Hematopoietic multipotent progenitor cell (in vitro differentiated cells): ENCODE measurements around the gene CPNE6. TPM values are rescaled to one million over a fixed set of nuclear protein-coding genes. Genes with fewer than 3 reads are reported as not detected.

Experiments
- DNase-seq, 3 donors: peaks; one replicate each; pipeline ENCODE4 v3.0.0-alpha.2; 2011 to 2015; ENCODE audit warnings: low read depth in 2 of 3, low spot score in 2 of 3
- total RNA-seq: library from RNA; depleted of rRNA; stranded (reverse); fragments of >200 nt; gene quantifications from one replicate; pipeline ENCODE4 v1.2.3, GENCODE V29; 2012

The CPNE6 gene
- total RNA-seq, 1 donor: not detected

DNA sequence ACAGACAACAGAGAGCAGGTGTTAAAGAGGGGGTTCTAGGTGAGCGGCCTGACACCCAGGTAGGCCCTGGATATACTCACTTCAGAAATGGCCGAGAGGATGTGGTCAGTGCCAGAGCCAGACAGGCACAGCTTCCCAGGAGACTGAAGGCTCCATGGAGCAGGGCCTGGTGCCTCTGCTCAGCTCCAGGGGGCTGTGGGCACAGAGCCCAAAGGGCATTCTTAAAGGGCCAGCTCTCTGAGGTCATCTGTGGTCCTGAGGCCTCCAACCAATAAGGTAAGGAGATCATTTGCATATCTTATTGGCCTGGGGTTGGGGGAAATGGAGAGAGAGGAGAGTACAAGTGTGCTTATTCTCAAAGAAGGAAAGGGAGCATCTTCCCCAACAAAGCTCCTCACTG, 13.1 kb downstream of the CPNE6 start:
- no peak for DNase-seq

- DNase-seq: no peak
Measured at GRCh38 chr14:24085215-24085614, 13.9 kb downstream of the CPNE6 start.

GRCh38 chr14:24086193-24086955, 15.0 kb downstream of the CPNE6 start:
- DNase-seq: no peak

- no peak for DNase-seq
Measured at GRCh38 chr14:24087004-24087403, 15.6 kb downstream of the CPNE6 start.

- no peak for DNase-seq
Measured at GRCh38 chr14:24088095-24088494, 16.7 kb downstream of the CPNE6 start.

DNA sequence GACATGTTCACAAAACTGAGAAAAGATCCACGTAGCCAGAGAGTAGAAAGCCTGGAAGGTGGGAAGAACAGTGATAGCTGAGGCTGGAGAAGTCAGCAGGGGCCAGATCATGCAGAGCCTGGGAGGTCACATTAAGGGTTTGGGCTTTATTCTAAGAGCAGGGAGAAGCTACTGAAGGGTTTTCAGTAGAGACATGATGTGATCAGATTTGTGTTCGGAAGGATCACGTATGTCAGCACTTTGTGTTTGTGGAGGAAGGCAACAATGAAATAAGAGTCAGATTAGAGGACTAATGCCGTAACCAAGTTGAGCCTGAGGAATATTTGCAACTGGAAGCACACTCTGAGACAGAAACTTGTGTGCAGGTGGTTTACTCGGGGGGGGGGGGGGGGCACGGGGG, 18.5 kb downstream of the CPNE6 start:
- DNase-seq: no peak

DNA sequence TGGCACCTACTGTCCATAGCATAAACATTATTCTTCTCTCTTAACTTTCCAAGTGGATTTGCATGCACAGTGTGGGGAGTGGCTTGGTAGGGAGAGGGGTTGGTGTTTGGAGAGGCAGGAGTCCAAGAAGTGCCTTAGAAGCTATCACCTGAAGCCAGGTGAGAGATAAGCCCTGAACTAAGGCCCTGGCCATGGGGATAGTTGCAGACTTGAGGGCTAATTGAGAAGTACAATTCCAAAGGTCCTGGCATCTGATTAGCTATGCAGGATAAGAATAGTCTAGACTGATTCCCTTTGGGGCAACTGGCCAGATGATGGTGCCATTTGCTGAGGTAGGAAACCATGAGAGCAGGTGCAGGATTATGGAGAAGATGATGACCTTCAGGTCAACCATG, 20.7 kb downstream of the CPNE6 start:
- DNase-seq: no peak

DNA sequence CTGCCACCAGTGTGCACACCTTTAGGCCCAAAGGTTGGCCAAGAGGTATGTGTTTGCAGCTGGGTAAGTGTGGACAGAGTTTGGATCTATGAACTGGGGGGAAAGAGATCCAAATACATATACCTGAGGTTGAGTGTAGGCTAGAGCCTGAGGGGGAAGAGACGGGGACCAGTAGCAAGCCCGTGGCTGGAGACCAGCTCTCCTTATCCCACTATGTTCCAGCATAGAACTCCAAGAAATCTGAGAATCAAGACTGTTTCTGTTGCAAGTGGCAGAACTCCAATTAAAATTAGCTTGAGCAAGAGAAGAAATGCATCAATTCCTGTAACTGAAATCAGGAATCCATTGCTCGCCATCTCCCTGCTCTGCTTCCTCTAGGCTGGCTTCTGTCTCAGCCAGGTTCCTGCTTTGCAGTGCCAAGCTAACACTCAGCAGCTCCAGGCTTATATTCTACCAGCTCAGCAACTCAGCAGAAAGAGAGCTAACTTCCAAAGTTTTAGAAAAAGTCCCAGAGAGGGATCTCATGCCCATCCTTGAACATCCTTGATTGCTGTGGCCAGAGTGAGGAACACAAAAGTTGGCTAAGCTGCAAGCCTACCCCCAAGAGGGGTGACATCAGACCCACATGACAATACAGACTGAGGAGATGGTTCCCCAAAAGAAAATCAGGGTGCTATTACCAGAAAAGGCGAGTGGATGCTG, 21.3 kb downstream of the CPNE6 start:
- DNase-seq: no peak

DNA sequence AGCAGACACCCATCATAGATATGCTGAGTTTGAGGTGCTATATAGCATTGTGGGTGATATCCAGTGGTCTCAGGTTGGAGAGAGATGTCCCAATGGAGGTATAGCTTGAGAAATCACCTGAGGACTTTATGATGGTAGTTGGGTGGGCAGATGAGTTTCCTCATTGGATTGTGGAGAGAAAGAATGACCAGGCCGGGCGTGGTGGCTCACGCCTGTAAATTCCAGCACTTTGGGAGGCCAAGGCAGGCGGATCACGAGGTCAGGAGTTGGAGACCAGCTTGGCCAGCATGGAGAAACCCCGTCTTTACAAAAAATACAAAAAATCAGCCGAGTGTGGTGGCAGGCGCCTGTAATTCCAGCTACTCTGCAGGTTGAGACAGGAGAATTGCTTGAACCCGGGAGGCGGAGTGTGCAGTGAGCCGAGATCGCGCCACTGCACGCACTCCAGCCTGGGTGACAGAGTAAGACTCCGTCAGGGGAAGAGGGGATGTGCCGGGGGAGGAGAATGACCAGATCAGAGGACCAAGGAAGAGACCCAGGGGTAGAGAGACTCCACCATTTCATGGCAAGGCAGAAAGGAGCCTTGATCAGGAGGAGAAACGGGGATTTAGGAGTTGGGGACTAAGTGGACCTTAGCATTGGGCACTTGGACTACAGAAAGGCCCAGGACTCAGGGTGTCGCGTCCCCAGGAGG, 22.0 kb downstream of the CPNE6 start:
- no peak for DNase-seq

DNA sequence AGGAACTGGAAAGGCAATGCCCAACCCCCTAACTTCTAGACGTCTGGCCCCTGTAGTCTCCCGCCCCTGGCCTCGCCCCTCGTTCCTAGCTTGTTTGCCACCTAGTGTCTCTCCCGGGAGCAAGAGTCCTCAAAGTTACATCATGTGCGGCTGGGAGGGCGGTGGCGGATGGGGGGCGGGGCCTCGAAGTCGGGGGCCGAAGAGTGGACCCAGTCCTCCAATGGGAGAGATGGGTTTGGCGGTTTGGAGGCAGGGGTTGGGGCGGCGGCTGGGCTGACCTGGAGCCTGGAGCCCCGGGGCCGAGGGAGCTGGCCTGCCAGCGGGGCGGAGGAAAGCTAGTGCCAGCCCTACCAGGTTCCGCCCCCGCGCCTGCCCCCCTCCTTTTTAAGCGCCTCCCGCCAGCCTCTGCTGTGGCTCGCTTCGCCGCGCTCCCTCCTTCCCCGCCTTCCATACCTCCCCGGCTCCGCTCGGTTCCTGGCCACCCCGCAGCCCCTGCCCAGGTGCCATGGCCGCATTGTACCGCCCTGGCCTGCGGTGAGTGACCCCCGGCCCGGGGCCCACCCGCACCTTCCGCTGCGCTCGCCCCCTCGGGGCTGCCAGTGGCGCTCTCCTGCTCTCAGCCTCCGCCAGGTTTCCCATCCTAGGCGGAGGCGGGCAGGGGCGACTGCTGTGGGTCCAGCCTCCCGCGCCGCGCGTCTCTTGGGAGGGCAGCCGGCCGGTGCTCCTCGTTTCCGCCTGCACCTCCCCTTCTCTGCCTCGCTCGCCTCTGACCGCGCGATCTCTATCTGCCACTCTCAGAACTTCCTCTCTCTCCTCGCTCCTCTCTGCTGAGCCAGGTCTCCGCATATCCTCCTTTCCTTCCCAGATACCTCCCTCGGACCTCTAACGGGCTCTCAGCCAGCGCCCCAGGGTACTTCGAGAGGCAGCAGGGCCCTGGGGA, 22.8 kb downstream of the CPNE6 start, which contains the start of gene PCK2:
Gene PCK2 (plus strand): TSS at position 411 of the 940 bp plus-strand sequence. CDS start 95 bp downstream, at position 506.
- DNase-seq: peak in 2 of 3 donors; percentile 76 to 85

- peak in 1 of 3 donors; percentile 25 for DNase-seq
Measured at GRCh38 chr14:24094841-24095270, 23.5 kb downstream of the CPNE6 start.

- peak in 2 of 3 donors; percentile 49 to 57 for DNase-seq
Measured at GRCh38 chr14:24095271-24096068, 24.1 kb downstream of the CPNE6 start.

- no peak for DNase-seq
Measured at GRCh38 chr14:24096545-24097181, 25.3 kb downstream of the CPNE6 start.

GRCh38 chr14:24098229-24098926, 27.0 kb downstream of the CPNE6 start:
- DNase-seq: no peak

- DNase-seq: no peak
Measured at GRCh38 chr14:24098927-24099813, 27.8 kb downstream of the CPNE6 start.

- no peak for DNase-seq
Measured at GRCh38 chr14:24100197-24100981, 29.0 kb downstream of the CPNE6 start.
